HG03135 (cell line): Measurements from ENCODE around the gene CHP1.
"Not testable (repeated sequence)": the region's sequence is repeated elsewhere in the genome, so short reads cannot be mapped to it uniquely, and the experiment has no call there.

ENCODE experiments used
- ATAC-seq: cut with Tn5 transposase; IDR thresholded peaks from one replicate; pipeline ENCODE4 v1.9.1; 2021; ENCODE audit warnings: mild to moderate bottlenecking, moderate library complexity; ENCODE audit not compliant: unreplicated experiment

The CHP1 gene

DNA sequence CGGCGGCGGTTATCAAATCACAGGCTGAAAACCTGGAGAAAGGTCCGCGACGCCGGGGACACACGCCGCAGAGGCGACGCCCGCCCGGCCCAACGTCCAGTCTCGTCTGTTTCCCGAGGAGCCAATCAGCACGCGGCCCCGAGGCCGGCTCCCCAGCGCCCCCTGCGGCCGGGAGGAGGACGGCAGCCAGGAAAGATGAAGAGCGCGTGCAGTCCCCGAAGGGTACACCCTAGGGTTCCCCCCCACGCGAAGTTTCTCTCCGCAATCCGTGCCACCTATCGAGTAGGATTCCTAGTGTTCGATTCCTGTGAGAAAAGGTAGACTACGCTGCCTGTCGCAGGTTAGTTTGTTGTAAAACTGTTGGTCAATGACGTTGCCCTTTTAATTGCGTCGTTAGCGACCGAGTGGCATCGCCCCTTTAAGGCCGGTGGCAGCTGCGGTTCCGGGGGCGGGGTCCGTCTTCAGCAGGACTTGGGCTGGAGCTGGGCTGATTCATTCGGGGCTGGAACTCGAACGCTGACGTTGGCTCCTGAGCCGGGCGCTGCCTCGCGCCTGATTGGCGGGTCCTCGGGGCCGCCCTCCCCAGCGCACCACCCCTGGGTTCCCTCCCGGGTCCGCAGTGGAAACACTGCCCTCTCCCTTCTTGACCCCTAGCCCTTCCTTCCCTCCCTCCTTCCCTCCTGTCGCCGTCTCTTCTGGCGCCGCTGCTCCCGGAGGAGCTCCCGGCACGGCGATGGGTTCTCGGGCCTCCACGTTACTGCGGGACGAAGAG lies at the start of gene CHP1, which contains the start of gene EXD1:
TSS of gene CHP1 (plus strand) at position 619 of the 772 bp plus-strand sequence. CDS start at position 734, 115 bp downstream.
TSS of gene EXD1 (minus strand) at position 108 of the 772 bp plus-strand sequence. CDS start 4,182 bp downstream, outside the sequence.
- ATAC-seq = peak; percentile 94

DNA sequence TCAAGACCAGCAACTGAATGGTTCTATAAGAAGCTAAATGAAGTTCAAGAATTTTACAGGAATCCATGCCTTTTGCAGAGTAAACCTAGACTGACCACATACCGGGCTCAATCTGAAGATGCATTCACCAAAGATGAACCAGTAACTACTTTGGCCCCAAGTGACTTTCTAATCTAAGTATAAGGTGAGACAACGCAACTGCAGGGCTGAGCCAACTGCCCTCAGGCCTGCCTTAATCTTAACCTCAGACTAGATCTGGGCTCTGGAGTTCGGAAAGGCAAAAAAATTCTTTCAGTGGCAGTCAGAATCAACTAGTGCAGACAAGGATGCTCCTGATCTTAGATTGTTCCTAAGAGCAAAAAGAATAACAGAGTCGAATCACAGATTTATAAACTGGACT lies 48.8 kb upstream of the CHP1 start:
- no peak for ATAC-seq

DNA sequence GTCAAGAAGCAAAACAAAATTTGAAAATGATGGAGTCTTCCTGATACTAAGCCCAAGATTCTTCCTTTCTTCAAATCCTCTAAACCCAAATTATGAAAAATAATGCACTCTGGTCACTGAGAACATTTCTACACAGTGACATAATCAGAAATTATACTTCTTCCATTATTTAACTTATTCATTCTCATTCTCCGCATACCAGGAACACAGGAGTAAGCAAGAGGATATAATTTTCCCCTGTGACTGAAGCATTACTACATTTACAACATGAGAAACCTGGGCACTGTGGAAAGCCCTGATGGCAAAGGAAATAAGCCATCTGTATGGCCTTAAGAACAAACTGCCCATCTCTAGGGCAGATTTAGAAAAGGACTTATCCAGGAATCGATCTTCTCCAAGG lies 47.5 kb upstream of the CHP1 start:
- no peak for ATAC-seq

DNA sequence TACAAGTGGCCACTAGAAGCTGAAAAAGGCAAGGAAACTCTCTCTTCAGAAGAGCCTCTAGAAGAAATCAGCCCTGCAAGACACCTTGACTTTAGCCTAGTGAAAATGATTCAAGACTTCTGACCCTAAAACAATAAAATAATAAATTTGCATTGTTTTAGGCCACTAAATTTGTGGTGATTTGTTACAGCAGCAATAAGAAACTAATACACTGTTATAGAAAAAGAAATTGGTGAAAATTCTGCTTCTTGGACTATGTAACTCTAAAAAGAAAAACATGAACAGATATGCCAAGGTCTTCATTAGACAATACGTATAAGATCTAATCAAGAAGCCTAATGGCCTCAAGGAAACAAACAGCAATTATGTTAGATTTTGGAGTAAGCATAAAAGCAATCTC lies 36.6 kb upstream of the CHP1 start:
- no peak for ATAC-seq

DNA sequence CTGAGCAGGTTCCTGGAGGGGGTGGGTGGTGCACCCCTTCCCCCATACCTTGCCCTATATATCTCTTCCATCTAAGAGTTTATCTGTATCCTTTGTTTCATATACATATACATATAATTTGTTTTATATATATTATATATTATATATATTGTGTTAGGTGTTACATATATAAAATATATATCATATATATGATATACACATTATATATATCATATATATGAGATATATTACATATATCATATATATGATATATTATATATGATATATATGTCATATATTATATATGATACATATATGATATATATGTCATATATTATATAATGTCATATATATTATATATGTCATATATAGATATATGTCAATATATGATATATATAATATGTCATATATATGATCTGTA lies 31.6 kb upstream of the CHP1 start:
- ATAC-seq = no peak

DNA sequence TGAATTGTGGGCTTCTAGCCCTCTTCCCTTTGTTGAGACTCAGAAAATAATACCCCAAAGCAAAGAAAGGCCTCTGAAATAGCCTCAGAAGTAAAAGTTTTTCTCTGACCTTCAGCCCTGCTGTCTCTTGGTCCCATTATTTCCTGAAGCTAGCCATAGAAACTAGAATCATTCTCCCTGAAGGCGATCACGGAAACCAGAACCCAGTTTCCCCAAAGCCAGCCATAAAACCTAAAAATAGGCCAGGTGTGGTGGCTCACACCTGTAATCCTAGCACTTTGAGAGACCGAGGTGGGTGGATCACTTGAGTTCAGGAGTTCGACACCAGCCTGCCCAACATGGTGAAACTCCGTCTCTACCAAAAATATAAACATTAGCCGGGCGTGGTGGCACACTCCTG lies 27.7 kb upstream of the CHP1 start:
- ATAC-seq = no peak

DNA sequence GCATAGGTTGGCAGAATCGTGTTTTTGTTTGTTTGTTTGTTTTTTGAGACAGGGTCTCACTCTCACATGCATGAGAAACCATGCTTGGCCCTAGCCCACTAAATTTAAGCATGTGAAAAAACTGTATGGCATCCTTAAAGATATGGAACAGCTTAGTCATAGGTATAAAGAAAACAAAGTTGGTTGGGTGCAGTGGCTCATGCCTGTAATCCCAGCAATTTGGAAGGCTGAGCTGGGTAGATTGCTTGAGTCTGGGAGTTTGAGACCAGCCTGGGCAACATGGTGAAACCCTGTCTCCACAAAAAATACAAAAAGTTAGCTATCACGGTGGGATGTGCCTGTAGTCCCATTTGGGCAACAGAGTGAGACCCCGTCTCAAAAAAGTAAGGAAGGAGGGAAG lies 25.8 kb upstream of the CHP1 start:
- ATAC-seq = no peak

DNA sequence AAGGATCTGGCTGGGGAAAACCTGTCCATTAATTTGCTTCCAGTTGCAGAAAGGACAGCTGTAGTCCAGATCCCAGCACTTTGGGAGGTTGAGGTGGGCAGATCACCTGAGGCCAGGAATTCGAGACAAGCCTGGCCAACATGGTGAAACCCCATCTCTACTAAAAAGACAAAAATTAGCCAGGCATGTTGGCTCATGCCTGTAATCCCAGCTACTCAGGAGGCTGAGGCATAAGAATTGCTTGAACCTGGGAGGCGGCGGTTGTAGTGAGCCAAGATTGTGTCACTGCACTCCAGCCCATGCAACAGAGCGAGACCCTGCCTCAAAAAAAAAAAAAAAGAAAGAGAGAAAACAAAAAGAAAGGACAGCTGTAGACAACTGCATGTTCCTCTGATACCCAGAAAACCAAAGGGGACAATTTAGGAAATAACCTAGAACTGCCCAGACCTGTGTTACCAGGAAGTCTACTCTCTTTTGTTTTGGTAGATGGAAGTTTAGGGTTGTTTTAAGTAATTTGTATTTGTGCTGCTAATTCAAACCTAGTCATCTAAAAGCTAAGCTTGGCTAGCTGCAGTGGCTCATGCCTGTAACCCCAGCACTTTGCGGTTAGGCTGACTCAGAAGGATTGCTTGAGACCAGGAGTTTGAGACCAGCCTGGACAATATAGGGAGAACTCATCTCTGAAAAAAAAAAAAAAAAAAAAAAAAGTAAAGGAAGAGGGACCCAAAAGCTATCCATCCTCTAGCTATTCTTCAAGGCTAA lies 23.2 kb upstream of the CHP1 start:
- no peak for ATAC-seq

DNA sequence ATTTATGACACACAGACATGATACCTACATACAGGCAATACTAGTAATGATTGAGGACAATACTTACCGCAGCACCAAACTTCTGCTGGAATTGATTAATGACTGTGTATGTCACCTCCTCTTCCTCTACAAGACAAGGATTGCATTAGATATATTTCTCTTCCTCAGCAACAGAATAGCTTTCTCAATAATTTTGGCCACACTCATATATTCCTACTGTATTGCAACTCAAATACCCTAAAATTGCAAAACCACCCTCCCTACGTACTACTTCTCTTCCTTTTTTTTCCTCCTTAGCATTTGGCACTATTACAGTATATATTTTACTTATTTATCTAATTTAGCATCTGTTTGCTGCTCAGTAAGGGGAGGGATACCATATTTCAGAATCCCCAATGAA lies 15.4 kb upstream of the CHP1 start:
- ATAC-seq = no peak

DNA sequence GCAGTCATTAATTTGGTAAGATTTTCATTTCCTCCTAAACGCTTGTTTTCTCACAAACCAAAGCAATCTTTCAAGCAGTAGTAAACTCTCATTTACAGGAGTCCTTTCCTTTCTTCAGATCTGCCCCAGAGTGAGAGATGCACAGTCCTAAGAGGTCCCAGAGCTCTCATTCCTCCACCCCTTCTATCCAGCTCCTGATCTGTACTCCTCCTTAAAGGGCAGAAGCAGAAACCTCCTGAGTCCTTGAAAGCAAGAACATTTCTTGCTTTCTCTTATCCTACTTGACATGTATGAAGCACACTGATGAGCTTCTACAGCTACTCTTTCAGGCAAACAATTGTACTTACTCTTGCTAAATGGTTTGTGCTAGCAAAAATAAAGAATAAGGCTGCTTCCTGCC lies 12.2 kb upstream of the CHP1 start:
- ATAC-seq = no peak

DNA sequence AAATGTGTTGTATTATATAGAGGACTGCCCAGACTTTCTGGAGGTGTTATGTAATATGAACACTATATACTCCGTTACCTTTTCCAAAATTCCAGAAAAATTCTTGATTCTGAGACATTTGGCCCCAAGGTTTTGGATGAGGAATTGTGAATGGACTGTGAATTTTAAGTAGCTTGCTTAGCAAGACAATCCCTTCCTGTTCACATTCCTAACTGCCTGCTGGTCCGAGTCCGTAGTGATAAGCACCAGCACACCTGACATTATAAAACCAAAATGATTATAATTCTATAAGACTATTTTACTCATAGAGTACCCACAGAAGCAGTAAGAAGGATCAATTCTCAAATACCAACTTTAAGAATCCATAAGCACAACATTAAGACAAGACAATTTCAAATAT lies 11.7 kb upstream of the CHP1 start:
- ATAC-seq = no peak

DNA sequence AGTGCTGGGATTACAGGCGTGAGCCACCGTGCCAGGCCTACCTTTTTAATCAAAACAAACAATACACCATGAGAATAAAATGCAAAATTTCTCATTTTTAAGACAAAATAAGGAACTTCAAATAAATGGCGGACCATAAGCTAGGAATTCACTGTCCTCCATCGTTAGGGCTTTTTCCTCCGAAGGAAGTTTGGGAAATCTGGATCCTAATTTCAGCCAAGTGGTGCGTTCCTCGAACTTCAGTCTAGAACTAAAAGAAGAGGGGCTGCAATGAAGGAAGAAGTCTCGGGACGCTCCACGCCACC lies 771 bp upstream of the CHP1 start:
- no peak for ATAC-seq

DNA sequence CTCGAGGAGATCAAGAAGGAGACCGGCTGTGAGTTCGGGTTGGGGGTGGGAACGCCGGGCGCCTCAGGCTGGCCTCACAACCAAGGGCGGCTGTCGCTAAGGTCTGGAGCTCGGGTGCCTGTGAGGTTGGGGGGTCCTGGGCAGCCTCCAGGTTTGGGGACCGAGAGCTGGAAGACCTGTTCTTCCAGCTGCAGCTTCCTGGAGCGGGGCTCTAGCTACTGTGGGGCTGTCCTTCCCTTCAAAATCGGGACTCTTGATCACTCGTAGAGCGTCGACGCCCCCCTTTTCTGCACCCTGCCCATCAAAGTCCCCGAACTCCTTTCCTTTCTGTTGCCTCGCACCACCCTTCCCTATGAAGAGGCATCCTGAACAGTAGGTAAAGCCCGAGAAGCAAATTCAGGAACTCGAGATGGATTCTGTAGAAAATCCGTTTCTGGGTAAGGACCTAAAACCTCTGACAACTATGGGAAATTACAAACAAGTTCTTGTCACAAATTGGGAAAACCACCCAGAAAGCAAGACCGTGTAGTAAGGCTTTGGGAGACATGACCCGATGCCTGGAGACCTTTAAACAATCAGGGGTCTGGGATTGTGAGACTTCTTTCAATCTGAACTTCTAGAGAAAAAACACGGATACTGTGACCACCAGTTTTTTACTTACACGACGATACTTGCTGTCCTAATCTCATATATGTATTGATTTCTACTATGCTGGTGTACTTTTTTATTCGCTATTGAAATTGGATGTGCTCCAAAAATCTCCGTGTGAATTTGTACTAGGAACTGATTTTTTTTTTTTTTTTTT lies 556 bp downstream of the CHP1 start:
- ATAC-seq = peak; percentile 40

DNA sequence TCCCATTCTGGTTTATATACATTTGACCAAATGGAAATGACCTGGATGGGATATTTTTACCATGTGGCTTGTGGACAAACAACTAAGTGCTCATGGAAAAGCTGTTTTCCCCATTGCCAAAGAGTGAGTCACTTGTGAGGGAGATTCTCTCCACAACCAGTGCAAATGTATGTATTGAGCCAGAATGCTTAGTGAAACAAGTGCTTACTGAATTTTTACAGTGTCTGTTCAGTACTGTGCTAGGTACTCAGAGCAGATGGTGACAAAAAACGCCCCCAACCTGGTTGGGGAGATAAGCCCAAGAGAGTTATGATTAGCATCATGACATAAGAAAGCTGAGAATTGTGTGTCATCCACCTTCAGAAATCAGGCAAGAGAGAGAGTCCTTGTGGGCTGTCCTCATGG lies 2.3 kb downstream of the CHP1 start:
- no peak for ATAC-seq

DNA sequence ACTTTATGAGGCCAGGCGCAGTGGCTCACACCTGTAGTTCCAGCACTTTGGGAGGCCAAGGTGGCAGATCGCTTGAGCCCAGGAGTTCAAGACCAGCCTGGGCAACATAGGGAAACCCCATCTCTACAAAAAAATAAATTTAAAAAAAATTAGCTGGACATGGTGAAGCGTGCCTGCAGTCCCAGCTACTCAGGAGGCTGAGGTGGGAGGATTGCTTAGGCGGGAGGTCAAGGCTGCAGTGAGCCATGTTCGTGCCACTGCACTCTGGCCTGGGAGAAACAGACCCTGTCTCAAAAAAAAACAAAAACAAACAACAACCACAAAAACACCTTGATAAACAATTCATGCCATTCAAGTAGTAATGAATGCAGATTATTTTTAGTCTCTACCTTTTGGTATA lies 4.2 kb downstream of the CHP1 start:
- ATAC-seq = not testable (repeated sequence)

DNA sequence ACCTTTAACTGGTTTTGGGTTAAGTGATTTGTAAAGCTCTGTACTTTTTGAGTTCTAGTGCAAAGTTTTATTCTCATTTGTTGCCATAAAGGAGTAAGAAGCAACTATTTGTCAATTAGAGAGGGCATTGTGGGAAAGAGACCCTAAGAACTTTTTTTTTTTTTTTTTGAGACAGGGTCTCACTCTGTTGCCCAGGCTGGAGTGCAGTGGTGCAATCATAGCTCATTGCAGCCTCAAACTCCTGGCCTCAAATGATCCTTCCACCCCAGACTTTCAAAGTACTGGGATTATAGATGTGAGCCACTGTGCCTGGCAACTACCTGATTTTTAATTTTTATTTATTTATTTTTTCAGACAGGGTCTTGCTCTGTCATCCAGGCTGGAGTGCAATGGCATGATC lies 4.9 kb downstream of the CHP1 start:
- ATAC-seq = no peak

DNA sequence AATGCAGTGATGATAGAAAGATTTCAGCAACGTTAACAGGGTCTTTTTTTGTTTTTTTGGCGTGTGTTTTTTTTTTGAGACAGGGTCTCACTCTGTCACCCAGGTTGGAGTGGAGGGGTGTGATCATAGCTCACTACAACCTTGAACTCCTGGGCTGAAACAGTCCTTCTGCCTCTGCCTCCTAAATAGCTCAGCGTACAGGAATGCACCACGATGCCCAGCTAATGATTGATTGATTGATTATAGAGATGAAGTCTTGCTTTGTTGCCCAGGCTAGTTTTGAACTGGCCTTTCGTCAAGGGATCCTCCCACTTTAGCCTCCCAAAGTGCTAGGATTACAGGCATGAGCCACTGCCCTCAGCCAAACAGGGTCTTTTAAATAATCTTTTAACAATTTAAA lies 7.0 kb downstream of the CHP1 start:
- ATAC-seq = no peak

DNA sequence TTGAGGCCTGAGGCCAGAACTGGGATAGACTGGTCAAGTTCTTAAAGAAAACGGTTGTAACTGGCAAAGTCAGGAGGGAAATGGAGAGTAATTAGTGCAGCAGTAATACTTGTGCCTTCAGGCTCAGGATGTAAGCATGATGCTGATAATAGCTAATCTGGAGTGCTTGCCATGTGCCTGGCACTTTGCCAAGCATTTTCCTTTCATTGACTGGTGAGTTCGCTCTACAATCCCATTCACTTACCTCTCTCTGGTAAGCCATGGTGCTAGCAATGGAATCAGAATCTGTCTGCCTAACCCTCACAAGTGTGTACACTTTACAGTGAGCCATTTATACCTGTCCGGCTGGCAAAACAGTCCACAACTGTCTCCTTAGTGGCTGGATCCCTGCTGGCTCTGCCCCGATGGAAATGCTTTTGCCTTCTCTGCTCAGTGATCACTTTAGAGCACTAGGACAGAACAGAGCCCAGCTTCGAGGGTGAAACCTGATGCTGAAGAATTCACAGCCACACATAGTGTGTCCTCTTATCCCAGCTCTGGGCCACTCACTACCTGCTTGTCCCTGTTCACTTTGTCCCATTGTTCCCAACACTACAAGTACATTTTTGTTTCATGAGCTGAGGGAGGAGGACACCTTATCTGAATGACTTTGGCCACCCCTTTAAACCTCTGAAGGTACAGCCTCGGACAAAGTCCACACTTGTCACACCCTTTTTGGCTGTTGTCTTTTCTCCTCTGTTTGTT lies 10.3 kb downstream of the CHP1 start:
- no peak for ATAC-seq

DNA sequence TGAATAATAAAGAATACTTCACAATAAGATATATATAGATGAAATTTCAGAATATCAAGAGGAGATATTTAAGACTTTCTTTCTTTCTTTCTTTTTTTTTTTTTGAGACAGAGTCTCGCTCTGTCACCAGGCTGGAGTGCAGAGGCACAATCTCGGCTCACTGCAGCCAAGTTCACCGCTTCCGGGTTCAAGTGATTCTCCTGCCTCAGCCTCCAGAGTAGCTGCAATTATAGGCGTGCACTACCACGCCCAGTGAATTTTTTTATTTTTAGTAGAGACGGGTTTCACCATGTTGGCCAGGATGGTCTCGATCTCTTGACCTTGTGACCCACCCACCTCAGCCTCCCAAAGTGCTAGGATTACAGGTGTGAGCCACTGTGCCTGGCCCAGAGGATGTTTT lies 19.7 kb downstream of the CHP1 start:
- ATAC-seq = not testable (repeated sequence)

DNA sequence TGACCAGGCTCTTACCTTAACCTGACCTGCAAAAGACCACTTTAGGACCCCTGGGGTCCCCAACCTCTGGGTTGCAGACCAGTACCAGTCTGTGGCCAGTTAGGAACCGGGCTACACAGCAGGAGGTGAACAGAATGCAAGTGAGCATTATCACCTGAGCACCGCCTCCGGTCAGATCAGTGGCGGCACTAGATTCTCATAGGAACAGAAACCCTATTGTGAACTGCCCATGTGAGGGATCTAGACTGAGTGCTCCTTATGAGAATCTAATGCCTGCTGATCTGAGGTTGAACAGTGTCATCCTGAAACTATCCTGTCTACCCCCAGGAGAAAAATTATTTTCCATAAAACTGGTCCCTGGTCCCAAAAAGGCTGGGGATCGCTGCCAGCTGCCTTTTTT lies 20.3 kb downstream of the CHP1 start:
- ATAC-seq = no peak

DNA sequence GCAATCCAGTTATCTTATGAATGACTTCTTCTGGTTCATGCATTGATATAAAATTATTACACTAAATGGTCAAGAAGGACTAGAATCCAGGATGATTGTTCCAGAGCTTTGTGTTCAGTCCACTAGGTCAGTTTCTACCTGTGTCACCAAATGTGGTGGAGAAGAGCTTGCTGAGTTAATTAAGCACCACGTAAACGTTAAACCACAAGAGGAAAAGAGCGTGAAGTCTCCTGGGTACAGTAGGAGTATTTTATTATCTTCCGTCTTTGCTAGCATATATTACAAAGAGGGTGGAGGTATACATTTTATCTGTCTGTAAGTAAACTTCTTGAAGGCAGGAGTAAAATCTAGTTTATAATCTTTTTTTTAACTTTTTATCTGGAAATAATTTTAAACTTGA lies 23.5 kb downstream of the CHP1 start:
- ATAC-seq = no peak
